Psoas muscle (tissue), 8 donors: ENCODE data around the gene RUBCNL. TPM values are rescaled to one million over a fixed set of nuclear protein-coding genes. Genes with fewer than 3 reads are reported as not detected.
"Not testable (repeated sequence)": the region's sequence is repeated elsewhere in the genome, so short reads cannot be mapped to it uniquely, and the experiment has no call there.

ENCODE experiments used
- ATAC-seq, 4 donors: fragments of 200-7000 bp; cut with Tn5 transposase; one replicate each; pipeline ENCODE4 v1.9.1; 2020; ENCODE audit warnings: moderate library complexity in 3 of 4, mild to moderate bottlenecking in 2 of 4
- DNase-seq, 2 donors: peaks; one replicate each; pipeline ENCODE4 v3.0.0-alpha.2; 2020
- H3K27ac ChIP-seq: fragments of 200-600 bp; one replicate; pipeline ENCODE4 v1.8.0; 2022
- H3K27me3 ChIP-seq, 3 donors: fragments of 200-600 bp in 1 of 3; one replicate each; pipeline versions ENCODE4 v1.6.1 to v1.8.0; 2013 to 2022; ENCODE audit warnings: low read length in 2 of 3, mild to moderate bottlenecking in 2 of 3, moderate library complexity in 1 of 3; ENCODE audit not compliant: insufficient read depth in 3 of 3
- H3K36me3 ChIP-seq, 2 donors: fragments of 200-600 bp in 1 of 2; one replicate each; pipeline versions ENCODE4 v1.6.1 to v1.8.0; 2013 to 2022; ENCODE audit warnings: low read depth in 1 of 2, mild to moderate bottlenecking in 1 of 2, moderate library complexity in 1 of 2; ENCODE audit not compliant: insufficient read depth in 1 of 2
- H3K4me1 ChIP-seq: fragments of 200-600 bp; one replicate; pipeline ENCODE4 v1.8.0; 2022
- H3K4me3 ChIP-seq: fragments of 200-600 bp; one replicate; pipeline ENCODE4 v1.8.0; 2022; ENCODE audit warnings: mild to moderate bottlenecking
- H3K9me3 ChIP-seq: fragments of 200-600 bp; one replicate; pipeline ENCODE4 v1.8.0; 2022
- WGBS, 3 donors: extraction: QIAGEN DNeasy Blood & Tissue Kit; methylation state at CpG; one replicate each; pipeline versions ENCODE4 v1.1.6 to v1.1.7; 2013; 5-methylcytosine and 5-hydroxymethylcytosine counted together
- intact Hi-C, 2 donors: fragments of 100-400 bp; cut with DNase I; formaldehyde crosslinking; loops; one replicate each; pipeline versions ENCODE4 v1.11.0 to v1.14.2; 2022
- long read RNA-seq, 2 donors: library from polyadenylated mRNA; unstranded; transcript quantifications; one replicate each; pipeline ENCODE4 v2.0.0, GENCODE V29; 2021
- polyA plus RNA-seq, 3 donors: library from polyadenylated mRNA; stranded (reverse); fragments of 200-250 nt; gene quantifications; one replicate each; pipeline ENCODE4 v1.2.3, GENCODE V29; 2013
- total RNA-seq, 4 donors: library from RNA; stranded (reverse); fragmentation: NEBNext Ultra II Directional in 2 of 4; extraction: Animal tissue kit (Norgen Biotek cat#: 25700) in 2 of 4; gene quantifications; one replicate each; pipeline versions ENCODE4 v1.2.1 to v1.2.4, GENCODE V29; 2021 to 2023
- TF ChIP-seq, protein P1 (sequence below): fragments of 200-600 bp; IDR thresholded peaks from one replicate; pipeline ENCODE4 v1.8.0; 2022; ENCODE audit warnings: antibody characterized with exemption
- donor health status: healthy with polysubstance abuse.
- donor health status: DM: no; HTN: no; CAD: no; lungs with moderate emphysema.
- donor health status: Bipolar disorder and iron deficiency.
- donor health status: healthy.
- donor health status: DM: yes; HTN: yes; CAD: no.
- donor health status: DM: no; HTN: no; CAD: no.
- donor health status: DM: no; HTN: no; CAD: no.
- donor health status: DM: yes; HTN: yes; CAD: no.

Gene RUBCNL, protein sequence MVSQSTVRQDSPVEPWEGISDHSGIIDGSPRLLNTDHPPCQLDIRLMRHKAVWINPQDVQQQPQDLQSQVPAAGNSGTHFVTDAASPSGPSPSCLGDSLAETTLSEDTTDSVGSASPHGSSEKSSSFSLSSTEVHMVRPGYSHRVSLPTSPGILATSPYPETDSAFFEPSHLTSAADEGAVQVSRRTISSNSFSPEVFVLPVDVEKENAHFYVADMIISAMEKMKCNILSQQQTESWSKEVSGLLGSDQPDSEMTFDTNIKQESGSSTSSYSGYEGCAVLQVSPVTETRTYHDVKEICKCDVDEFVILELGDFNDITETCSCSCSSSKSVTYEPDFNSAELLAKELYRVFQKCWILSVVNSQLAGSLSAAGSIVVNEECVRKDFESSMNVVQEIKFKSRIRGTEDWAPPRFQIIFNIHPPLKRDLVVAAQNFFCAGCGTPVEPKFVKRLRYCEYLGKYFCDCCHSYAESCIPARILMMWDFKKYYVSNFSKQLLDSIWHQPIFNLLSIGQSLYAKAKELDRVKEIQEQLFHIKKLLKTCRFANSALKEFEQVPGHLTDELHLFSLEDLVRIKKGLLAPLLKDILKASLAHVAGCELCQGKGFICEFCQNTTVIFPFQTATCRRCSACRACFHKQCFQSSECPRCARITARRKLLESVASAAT
- total RNA-seq (1 to 10 TPM in 3 of 4 donors, under 1 TPM in 1; 0.76 to 1.1 (median 1.1) TPM), polyA plus RNA-seq (under 1 TPM; 0.06 to 0.21 (median 0.09) TPM)
- long read RNA-seq, donor 1, result 0 reads
- long read RNA-seq, donor 2, result 0 reads

DNA sequence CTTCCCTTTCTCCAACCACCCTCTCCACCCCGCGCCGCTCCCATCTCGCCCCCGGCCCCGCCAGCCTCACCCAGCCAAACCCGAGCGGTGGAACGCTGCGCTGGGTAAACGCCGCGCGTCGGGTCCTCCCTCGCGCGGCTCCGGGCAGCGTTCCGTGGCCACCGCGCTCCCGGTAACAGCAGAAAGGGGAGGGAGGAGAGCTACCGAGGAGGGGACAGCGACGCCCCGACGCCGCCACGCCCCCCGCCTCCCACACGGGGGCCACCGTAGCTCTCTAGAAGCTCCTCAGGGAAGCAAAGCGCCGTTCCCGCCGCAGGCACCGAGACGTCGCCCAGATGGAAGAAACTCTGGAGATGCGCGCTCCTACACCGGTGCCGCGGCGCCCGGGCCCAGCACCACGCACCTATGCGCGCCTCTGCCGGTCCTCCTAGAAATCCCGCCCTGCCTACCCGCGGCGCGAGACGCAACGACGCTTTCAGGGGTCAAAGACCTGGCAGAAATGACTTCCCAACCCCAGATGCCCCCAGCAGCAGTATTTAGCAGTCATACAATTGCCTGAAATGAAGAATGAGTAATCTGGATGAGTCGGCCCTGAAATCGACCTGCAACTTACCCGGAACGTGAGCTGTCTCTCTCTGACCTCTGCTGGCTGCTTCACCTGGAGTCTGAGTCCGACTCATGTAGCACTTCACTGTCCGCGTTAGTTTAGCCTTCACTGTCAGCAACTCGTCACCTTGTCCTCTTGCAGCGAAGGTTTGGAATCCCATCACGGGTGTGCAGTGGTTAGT lies at the start of gene RUBCNL:
TSS of gene RUBCNL (minus strand) at position 189 of the 788 bp plus-strand sequence. CDS start 14,777 bp downstream, outside the sequence.
- Histone ChIP-seq H3K36me3 (no peaks in the 10 kb centered on the region), H3K4me1 (no peaks in the 10 kb centered on the region), H3K9me3 (no peaks in the 10 kb centered on the region), H3K27ac (no peak within 1 kb of the TSS), H3K4me3 (peak within 1 kb of the TSS; percentile 51), H3K27me3 (peaks cover 0 to 41% (median 9%) of the 10 kb centered on the region in 3 donors)
- ATAC-seq (peak in 1 of 4 donors; percentile 27), DNase-seq (peak; percentile 37 to 62)
- 2 to 3% (median 3%) methylated on average over 60 to 70 of the region's 70 CpGs for WGBS, 3 donors
- TF ChIP-seq, protein P1, sequence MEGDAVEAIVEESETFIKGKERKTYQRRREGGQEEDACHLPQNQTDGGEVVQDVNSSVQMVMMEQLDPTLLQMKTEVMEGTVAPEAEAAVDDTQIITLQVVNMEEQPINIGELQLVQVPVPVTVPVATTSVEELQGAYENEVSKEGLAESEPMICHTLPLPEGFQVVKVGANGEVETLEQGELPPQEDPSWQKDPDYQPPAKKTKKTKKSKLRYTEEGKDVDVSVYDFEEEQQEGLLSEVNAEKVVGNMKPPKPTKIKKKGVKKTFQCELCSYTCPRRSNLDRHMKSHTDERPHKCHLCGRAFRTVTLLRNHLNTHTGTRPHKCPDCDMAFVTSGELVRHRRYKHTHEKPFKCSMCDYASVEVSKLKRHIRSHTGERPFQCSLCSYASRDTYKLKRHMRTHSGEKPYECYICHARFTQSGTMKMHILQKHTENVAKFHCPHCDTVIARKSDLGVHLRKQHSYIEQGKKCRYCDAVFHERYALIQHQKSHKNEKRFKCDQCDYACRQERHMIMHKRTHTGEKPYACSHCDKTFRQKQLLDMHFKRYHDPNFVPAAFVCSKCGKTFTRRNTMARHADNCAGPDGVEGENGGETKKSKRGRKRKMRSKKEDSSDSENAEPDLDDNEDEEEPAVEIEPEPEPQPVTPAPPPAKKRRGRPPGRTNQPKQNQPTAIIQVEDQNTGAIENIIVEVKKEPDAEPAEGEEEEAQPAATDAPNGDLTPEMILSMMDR, result no peak
- intact Hi-C loops, result no loop called here

DNA sequence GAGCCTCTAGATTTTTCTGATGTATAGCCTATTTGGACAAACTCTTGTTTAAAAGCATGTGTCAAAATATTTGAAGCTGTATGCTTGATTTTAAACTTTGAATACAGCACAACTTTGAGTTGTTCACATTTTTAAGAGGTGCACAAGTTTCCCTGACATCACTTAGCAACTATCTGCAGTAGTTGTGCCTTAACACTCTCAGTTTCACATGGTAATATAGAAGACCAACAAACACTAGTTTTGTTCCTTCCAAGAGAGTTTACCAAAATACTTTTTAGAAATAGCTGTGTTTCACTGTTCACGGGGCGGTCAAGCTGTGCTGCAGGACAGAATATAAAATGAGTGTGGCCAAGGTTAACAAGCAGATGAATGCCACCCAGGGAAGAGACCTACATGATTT lies 42.5 kb upstream of the RUBCNL start:
- intact Hi-C loops, H3K27ac ChIP-seq, H3K4me1 ChIP-seq, H3K27me3 ChIP-seq, DNase-seq, ATAC-seq, H3K4me3 ChIP-seq, H3K9me3 ChIP-seq, H3K36me3 ChIP-seq: not testable (repeated sequence)
- 93 to 100% (median 98%) methylated on average over 2 of the region's 2 CpGs for WGBS, 3 donors

DNA sequence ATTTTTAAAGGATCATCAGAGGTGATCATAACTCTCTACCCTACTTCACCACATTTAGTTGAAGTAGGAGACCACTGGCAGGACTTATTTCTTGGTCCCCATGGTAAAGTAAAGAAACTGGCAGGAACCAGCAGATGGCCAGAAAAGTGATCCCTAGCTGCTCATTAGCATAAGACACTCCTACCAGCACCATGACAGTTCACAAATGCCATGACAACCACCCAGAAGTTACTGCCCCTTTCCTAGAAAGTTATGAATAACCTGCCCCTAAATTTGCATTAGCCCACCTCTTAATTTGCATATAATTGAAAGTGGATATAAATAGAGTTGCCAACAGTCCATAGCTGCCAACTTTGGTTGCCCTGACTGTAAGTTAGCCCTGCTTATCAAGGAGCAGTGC lies 18.4 kb upstream of the RUBCNL start:
- no peaks in the 10 kb centered on the region for H3K36me3 ChIP-seq
- ATAC-seq, result no peak
- no peak overlapping the region for H3K27ac ChIP-seq
- H3K4me1 ChIP-seq, result no peaks in the 10 kb centered on the region
- no peak for DNase-seq
- intact Hi-C loops, result no loop called here
- H3K27me3 ChIP-seq, result no peaks in the 10 kb centered on the region
- H3K4me3 ChIP-seq, result no peak overlapping the region
- TF ChIP-seq, protein P1, result no peak
- no peaks in the 10 kb centered on the region for H3K9me3 ChIP-seq

DNA sequence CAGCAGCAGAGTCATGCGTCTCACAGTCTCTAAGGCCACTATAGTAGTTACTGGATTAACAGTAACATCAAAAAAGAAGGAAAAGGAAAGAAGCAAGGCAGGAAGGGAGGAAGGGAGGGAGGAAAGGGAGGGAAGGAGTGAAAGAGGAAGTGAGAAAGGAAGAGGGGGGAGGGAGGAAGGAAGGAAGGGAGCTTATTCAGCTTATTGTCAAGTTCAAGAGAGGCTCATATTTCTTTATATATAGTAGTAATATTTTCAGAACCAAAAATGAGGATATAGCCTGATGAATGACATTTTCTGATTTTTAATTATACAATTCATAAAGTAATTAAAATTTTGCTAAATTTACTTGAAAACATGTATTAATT lies 17.7 kb upstream of the RUBCNL start:
- TF ChIP-seq, protein P1, result no peak
- DNase-seq (no peak), ATAC-seq (no peak)
- no peak overlapping the region for H3K4me3 ChIP-seq
- H3K9me3 ChIP-seq, result no peaks in the 10 kb centered on the region
- intact Hi-C loops, result no loop called here
- WGBS, 3 donors, result 74 to 94% (median 81%) methylated on average over 1 of the region's 1 CpG
- H3K27me3 ChIP-seq, result no peaks in the 10 kb centered on the region
- H3K27ac ChIP-seq, result no peak overlapping the region
- no peaks in the 10 kb centered on the region for H3K4me1 ChIP-seq
- no peaks in the 10 kb centered on the region for H3K36me3 ChIP-seq
